Stimulated activated CD8-positive, alpha-beta memory T cell treated with anti-CD3 and anti-CD28 coated beads, Interleukin-4, amount 100 ng/mL, for 24 hours (primary cell): ENCODE measurements around the gene CCDC192.

Experiments used
- DNase-seq: peaks from one replicate; pipeline ENCODE4 v3.0.0-alpha.2; 2020; ENCODE audit warnings: low read depth

CCDC192 gene

DNA sequence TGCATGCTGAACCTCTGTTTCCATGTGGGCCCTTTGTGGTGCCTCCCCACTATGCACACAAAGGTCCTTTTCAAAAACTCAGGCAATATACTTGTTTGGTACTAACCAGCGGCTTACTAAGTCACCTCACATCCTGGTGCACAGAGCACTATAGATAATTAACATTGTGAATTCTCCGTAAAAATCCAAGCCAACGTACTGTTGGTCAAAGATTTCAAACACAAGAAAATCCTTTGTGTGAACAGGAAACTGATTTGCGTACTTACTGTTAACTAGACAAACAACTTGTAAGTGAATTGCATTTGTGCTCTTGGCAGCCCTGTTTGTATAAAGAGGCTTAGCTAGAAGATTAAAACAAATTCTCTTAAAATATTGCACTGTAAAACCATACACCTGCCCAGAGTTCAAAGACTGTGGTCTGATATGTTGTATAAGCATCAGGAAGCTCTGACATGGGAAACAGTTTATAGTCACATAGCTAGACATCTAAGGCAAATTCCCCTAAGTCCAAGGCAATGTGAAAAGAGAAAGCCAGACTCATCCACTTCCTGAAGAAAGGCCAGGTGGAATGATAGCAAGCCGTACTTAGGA lies 255.3 kb downstream of the CCDC192 start:
- no peak for DNase-seq

DNA sequence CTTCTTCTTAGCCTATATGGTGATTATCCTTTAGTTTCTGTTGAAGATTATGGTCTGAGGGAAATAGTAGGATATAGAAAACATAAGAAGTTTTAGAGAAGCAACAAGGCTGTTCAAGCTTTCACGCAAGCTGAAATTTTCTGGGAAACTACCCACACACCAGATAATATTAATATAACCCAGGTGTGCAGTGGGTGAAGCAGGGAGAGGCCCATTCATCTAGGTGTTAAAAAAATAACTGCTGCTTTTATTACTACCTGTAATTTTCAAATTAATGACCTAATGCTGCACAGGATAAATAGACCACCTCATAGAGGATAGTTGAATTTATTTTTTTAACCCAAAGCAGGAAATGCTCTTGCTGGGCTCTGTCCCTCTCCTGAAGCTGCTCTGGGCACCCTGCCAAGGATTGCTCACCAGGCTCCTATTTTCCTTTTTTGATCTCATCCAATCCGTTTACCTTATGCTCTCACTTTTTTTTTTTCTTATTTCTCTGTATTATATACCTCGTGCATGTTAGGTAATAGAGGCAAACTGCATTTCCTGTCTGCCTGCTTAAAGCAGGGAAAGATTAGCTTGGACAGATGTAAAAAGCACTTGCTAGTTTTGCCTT lies 256.1 kb downstream of the CCDC192 start:
- DNase-seq = no peak

DNA sequence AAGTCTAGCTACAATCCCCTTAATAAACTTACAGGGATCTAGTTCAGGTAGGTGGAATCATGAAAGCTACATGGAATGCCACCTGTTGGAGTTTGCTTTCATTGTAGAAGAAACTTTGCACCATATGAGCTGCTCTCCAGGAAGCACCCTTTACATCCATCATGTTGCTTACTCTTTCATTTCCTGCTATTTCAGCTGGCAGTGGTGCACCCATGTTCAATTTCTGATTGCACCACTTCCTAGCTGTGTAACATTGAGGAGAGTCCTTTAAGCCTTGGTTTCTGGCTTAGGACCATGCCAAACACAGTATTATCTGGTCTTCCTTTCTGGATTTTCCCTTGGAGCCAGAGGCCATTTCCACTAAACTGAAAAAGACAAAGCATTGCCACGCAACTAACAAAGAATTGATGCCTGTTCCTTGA lies 257.1 kb downstream of the CCDC192 start:
- no peak for DNase-seq

DNA sequence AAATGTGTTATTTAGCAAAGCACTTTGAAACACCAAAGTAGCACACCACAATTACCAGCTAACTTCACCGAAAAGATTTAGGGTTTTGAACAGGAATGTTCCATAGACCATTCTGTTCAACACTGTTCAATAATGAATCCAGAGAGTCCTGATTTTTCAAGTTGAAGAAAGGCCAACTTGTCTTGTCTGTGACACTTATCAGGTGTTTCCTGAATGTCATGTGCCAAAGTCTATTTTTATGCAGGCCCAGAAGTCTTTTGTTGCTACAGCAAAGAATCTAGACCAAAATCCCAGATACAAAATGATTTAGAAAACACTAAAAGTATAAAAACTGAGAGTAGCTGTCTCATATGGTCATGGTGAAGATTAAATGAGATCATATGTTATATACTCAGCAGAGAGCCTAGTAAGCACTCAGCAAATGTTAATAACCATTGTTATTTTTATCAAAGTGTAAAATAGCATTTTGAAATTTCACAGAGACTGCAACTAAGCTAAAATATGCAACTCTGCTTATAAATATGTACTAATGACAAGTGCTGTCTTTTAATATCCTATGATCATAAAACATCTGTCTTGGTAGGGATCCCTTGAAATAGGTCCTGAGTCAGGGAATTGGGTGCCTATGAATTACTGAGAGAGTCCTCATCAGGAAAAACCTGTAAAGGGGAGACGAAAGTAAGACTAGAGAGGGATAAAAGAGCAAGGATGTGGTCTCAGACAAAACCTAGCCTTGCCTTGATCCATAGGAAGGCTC lies 258.0 kb downstream of the CCDC192 start:
- no peak for DNase-seq

DNA sequence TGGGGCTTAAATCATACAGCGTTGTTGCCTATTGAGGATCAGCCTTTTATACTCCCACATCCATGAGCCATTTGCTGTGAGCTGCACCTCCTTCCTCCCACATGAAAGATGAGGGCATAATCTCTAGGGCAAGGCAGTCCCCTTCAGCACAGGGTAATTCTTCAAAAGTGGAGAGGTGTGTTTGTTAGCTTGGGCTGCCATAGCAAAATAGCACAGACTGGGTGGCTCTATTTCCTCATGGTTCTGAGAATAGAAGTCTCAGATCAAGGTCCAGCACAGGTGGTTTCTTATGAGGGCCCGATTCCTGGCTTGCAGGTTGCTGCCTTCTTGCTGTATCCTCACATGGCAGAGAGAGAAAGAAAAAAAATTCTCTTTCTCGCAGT lies 258.6 kb downstream of the CCDC192 start:
- DNase-seq = no peak

DNA sequence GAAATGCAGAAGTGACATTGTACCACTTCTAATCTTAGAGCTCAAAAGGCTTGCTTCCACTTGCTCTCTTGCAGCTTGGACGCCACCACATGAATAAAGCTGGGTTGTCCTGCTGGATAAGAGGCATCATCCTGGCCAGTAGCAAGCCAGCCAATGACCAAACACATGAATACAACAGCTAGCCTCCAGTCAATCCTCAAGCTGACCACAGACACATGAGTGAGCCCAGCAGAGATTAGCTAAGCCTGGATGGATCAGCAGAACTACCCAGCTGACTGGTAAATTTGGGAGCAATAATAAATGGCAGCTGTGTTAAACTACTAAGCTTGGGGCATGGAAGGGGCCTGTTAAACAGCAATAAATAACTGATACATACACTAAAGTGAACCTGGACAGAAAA lies 259.3 kb downstream of the CCDC192 start:
- no peak for DNase-seq

DNA sequence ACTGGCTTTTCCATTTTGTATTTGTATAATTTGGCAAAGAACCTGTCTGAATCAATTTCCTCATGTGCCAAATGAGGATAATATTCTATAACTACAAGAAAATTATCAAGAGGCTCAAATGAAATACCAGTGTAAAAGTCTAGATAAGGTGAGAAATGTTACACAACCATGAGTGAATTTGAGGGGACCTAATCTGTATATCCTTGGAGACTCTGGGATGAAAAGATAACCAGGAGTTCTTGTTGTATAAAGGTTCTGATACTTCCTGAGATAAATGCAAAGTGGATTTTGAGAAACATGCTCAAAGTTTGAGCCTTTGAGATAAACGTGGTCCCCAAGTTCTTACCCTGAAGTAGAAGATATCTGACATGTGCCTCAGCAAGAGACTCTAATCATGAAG lies 260.0 kb downstream of the CCDC192 start:
- DNase-seq = no peak

DNA sequence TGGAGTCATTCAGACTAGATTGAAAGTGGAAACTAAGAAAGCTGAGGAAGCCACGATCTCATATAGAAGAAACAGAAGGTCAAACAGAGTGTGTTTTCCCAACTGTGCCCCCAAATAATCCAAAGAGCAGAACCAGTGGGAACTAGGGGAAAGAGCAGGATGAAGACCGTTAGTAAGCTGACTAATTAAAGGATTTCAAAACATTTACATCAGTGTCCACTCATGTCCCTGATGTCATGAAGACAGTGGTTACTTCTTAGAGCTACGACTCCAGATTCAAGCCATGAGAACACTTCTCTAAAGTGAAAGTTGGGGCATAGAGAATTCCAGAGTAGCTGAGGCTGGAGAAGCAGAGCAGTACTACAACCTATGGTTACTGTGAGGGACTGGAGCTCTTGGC lies 260.7 kb downstream of the CCDC192 start:
- DNase-seq = no peak

DNA sequence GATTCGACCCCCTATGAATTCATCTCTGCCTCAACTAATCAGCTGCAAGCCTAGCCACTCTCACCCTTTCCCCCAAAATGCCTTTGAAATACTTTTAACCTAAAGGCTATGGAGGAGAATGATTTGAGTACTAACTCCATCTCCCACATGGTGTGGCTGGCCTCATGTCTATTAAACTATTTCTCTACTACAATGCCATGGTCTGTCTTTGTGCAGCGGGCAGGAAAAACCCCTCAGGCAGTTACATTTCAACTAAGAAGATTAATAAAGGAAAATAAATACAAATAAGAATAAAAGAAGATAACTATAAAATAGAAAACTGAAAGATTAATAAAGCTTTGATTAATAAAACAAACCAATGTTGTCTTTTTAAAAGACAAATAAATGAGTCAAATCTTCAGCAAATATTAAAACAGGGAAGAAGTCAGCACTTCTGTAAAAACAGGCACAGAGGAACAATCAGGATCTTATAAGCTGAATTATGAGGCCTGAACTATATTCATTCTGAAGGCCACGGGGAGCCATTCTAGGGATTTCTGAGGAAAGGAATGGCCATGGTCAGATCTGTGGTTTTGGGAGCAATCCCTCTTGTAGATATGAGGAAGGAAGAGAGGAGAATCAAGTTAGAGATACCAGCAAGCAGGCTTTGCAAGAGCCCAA lies 264.3 kb downstream of the CCDC192 start:
- DNase-seq = no peak

DNA sequence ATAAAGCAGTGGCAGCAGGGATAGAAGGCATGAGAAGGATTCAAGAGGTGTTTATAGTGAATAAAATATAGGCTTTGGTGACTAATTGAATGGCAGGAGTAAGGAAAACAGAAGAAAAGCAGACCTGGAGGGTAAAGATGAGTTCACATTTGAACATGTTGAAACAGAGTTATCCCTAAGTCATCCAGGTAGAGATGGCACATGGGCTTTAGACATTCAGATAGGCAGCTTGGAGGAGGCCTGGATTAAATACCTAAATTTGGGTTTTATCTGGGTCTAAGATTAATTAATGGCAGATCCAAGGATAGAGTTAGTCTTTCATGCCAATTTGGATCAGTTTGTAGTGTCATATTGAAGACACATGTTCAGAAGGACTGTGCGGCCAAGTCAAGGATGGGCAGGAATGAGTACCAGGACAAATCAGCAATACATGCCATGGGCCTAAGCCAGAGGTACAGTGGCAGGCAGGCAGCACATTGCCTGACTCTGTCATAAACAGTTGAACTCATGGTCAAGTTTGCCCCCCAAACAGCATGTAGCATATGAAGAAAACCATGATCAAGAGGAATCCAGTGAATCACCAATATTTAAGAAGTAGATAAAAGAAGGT lies 264.9 kb downstream of the CCDC192 start:
- DNase-seq = no peak

DNA sequence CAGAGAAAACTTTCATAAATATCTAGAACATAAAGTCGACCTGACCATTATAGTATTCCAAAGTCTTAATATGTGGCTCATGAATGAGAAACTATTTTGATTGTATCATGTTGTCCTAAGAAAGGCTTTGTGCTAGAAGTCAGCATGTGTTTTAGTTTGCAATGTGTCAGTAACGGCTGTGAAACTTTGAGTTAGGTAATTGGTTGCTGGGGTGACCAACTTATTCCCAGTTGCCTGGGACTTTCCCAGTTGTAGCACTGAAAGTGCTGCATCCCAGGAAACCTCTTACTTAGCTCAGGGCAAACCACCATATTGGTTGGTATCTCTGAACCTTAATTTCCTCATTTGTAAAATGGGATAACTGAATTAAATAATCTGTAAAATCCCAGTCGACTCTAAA lies 265.8 kb downstream of the CCDC192 start:
- no peak for DNase-seq

DNA sequence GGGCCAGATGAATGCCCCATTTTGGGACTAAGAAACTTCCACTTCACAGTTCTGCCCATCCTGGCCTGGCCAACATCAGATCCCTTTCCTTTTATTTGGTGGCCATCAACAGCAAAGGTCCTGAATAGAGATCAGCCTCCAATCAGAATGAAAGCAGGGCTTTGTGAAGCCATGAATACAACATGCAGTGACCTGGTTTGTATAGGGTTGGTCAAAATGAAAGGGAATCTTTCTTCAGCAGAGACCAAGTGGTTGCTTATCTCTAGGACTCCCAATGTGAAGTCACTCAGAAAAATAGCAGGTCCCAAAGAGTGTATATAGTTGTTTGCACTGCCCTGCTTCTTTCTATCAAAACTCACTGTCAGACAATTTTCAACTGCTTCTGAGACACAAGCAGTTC lies 266.5 kb downstream of the CCDC192 start:
- no peak for DNase-seq

DNA sequence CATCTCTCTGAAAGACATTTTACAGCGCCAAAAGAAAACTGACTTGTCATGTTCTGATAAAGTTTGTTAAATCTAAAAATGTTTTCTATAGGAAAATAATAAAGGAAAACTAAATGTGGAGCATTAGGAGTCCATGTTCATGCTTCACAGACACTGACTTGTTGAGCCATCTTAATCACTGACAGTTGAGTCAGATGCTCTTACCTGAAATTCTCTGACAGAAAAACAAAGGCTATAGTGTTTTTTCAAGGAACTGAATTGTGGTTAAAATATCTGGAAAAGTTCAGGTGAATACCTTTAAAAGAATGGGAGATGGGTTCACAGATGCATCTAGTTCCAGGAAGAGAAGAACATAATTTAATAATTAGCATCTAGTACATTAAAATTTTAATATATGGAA lies 266.9 kb downstream of the CCDC192 start:
- DNase-seq = no peak

DNA sequence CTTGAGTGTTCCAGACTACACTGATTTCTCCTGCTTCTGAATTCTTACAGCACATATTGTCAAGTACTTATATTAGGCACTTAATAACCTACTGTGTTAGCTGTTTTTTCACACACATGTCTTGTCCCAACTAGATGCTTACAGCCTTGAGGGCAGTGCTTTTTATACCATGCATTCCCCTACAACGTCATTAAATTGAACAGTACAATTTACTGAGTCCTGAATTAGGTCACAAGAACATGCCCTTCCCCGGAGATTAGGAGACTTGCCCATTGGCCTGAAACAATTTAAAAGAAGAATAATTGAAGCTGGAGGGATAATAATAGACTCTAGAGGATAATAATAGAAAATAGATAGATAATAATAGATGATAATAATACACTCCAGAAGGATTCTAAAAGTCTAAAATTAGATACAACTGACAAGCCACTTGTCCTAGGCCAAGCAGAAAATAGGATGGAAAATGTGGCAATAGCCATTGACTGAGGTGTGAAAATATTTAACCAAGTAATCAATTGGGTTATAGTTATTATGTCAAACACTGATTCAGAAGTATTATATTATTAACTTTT lies 267.7 kb downstream of the CCDC192 start:
- DNase-seq = no peak

DNA sequence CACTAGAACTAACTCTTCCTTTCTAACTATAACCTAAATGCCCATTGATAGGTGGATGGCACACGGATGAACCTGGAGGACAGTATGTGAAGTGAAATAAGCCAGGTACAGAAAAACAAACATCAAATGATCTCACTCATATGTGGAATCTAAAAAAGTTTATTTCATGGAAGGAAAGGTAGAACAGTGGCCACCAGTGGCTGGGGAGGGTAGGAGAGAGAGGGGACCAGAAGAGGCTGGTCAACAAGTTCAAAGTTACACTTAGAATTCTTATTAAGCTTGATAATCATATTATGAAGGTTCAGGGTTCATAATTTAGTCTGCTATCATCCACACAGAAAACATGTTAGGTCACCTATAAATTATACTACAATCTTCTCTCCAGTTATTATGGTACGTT lies 272.8 kb downstream of the CCDC192 start:
- no peak for DNase-seq

DNA sequence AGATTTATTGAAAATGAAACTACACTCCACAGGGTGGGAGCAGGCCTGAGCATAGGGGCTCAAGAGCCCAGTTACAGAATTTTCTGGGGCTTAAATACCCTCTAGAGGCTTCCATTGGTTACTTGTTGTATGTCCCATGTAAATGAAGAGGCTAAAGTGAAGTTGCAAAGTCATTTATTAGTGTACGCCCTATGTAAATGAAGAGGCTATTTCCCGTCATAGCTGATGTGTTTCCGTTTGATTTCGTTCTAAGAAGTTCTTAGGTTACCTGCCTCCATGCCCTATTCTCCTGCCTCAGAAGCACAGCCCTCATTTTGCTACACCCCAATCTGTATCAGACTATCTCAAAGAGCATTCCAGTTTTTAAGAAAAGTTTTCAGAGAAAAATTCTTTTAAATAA lies 273.3 kb downstream of the CCDC192 start:
- no peak for DNase-seq

DNA sequence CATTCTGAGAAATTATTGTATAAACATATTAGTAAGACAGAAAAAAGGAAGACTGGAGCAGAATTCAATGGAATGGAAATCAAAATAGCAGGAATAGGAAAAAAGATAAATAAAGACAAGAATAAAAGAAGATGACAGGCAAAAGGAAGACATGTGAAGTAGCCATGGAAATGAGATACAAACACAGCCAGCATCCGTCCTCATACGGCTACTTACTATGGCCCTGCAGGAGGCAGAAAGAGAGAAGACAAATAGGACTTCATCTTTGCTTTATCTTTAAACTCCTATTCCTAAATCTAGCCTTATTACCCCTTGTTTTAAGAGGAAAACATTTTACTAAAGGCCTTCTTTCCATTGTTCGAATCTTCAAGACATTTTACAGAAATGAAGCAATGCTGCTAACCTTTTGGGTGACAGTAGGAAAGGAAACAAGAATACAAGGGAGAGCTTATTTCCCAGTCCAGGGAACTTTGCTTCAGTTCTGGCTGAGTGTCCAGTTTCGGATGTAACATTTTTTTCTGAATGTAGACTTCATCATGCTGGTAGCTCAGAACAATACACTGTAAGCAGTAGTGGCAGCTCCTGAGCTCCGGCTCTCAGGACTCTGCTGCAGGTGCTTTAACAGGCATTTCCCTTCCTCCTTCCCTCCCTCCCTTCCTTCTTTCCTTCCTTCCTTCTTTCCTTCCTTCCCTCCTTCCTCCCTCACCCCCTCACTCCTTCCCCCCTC lies 274.0 kb downstream of the CCDC192 start:
- no peak for DNase-seq

DNA sequence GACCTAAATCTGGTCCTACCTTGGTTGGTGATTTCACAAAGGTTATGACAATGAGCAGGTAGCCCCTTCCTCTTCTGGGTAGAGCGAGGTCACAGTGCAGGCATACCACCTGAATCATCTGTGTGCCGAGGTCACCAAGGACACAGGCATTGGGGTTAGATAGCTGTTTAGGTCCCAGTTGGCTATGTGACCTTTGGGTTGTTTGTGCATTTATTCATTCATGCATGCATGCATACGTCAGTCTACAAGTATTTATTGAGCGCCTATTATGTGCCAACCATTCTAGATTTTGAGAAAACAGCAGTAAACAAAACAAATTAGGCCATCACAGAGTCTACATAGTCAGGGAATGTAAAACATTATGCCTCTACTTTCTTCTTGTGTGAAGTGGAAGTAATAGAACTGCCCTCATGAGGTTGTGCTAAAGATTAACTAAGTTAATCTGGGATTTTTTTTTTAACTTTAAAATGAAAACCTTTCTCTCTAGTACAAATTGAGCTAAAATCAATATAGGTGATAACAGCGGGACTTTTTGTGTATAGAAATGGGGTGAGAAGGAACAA lies 275.6 kb downstream of the CCDC192 start:
- DNase-seq = no peak

DNA sequence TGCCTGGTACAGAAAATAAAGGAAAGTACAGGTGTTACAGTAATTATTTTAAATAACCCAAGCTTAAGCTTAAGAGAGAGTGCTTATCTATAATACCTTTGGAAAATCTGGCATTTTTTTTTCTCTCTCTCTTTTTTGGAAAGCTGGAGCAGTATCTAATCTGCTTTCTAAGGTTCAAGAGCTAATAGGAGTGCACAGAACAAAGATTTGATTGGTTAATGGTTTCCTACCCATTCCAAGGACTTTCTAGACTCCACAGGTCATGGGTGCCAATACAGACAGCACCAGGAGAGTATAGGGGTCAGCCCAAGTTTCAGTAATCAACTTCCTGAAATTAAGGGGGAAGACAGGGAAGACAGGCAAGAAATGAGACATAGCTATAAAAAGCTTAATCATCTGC lies 276.3 kb downstream of the CCDC192 start:
- DNase-seq = no peak

DNA sequence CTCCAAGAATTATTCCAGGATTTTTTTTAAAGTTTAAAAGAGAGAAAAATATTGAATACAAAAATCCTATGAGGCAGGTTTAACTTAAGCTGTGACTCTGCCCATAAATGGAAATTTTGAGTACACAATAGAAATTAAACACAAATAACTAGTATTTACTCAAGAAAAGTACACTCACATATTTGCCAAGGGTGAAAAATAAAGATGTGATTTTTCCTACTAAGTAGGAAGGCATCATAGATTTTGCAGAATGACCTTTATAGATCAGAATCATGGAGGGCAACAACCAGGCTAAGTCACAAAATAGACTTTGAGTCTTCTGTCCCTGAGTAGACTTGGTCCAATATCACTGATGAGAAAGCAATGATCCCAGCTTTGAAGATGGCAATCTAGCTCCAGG lies 277.7 kb downstream of the CCDC192 start:
- DNase-seq = no peak

DNA sequence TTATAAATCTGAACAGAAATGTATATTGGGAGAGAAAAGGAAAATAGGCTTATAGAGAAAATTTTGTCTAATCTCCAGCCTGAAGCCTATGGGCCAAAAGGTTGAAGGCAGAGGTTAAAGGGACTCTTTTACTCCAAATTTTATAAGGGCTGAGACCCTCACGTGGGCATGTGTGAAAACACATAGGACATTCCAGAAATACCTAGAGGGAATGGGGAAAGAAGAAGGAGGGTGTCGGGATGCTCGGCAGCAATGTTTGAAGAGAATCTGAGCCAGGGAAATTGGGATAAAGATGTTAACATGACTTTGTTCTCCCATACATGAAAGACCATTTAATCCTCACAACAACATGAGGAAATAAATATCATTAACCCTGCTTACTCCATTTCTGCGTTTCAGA lies 278.3 kb downstream of the CCDC192 start:
- DNase-seq = no peak
